ENCODE results near the gene CMTM4.

DNA sequence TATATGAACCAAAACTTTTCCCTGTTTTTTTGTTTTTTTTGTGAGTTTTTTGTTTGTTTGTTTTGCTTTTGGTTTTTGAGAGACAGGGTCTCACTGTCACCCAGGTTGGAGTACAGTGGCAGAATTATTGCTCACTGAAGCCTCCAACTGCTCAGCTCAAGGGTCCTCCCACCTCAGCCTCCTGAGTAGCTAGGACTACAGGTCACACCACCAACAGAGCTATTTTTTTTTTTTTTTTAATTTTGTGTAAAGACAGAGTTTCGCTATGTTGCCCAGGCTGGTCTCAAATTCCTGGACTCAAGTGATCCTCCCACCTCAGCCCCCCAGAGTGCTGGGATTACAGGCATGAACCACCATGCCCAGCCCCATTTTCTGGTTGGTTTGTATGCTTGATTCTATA lies 28.6 kb downstream of the CMTM4 start:
- TF ChIP-seq, protein P1, sequence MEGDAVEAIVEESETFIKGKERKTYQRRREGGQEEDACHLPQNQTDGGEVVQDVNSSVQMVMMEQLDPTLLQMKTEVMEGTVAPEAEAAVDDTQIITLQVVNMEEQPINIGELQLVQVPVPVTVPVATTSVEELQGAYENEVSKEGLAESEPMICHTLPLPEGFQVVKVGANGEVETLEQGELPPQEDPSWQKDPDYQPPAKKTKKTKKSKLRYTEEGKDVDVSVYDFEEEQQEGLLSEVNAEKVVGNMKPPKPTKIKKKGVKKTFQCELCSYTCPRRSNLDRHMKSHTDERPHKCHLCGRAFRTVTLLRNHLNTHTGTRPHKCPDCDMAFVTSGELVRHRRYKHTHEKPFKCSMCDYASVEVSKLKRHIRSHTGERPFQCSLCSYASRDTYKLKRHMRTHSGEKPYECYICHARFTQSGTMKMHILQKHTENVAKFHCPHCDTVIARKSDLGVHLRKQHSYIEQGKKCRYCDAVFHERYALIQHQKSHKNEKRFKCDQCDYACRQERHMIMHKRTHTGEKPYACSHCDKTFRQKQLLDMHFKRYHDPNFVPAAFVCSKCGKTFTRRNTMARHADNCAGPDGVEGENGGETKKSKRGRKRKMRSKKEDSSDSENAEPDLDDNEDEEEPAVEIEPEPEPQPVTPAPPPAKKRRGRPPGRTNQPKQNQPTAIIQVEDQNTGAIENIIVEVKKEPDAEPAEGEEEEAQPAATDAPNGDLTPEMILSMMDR (IDR thresholded peaks at IDR 0.05) = no peak
- TF ChIP-seq NRF1 (IDR thresholded peaks at IDR 0.05; ENCODE audit: low read depth, low read length) = no peak
- TF ChIP-seq MXI1 (IDR thresholded peaks at IDR 0.05; ENCODE audit: low read depth, low read length) = no peak
- no peak for TF ChIP-seq NFIC (IDR thresholded peaks at IDR 0.05; ENCODE audit: borderline replicate concordance)
- no peak for TF ChIP-seq FOSL2 (IDR thresholded peaks at IDR 0.05; ENCODE audit: borderline replicate concordance, low read depth)
- no peak for TF ChIP-seq SMC3 (IDR thresholded peaks at IDR 0.05; ENCODE audit: low read depth, low read length)
- no peak for TF ChIP-seq RFX5 (IDR thresholded peaks at IDR 0.05; ENCODE audit: low read length)
- no peak for TF ChIP-seq EZH2phosphoT487 (IDR thresholded peaks at IDR 0.05; ENCODE audit: borderline replicate concordance, low read depth)
- no peak for TF ChIP-seq MAX (IDR thresholded peaks at IDR 0.05; ENCODE audit: low read depth)
